Measurements from ENCODE around the gene CUX1.

DNA sequence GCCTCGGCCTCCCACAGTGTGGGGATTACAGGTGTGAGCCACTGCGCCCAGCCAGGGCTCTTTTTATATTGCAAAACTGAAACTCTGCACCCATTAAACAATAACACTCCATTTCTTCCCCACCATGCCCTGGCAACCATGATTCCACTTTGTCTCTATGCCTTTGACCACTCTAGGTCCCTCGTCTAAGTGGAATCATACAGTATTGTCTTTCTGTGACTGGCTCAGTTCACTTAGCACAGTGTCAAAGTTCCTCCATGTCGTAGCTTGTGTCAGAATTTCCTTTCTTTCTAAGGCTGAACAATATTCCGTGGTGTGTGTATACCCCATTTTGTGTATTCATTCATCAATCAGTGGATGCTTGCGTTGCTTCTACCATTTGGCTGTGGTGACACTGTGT, 46.2 kb downstream of the CUX1 start:
- TF ChIP-seq, protein P1, sequence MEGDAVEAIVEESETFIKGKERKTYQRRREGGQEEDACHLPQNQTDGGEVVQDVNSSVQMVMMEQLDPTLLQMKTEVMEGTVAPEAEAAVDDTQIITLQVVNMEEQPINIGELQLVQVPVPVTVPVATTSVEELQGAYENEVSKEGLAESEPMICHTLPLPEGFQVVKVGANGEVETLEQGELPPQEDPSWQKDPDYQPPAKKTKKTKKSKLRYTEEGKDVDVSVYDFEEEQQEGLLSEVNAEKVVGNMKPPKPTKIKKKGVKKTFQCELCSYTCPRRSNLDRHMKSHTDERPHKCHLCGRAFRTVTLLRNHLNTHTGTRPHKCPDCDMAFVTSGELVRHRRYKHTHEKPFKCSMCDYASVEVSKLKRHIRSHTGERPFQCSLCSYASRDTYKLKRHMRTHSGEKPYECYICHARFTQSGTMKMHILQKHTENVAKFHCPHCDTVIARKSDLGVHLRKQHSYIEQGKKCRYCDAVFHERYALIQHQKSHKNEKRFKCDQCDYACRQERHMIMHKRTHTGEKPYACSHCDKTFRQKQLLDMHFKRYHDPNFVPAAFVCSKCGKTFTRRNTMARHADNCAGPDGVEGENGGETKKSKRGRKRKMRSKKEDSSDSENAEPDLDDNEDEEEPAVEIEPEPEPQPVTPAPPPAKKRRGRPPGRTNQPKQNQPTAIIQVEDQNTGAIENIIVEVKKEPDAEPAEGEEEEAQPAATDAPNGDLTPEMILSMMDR (IDR thresholded peaks at IDR 0.05; ENCODE audit: insufficient read depth, low read depth, low read length), result no peak
- no peak for TF ChIP-seq EZH2 (IDR thresholded peaks at IDR 0.05; ENCODE audit: insufficient read depth, low read length)

Measured in astrocyte (in vitro differentiated cells and primary cell).